Activated CD8-positive, alpha-beta memory T cell treated with anti-CD3 and anti-CD28 coated beads for 36 hours (primary cell): ENCODE data around the gene TP53I11. TPM values are rescaled to one million over a fixed set of nuclear protein-coding genes. Genes with fewer than 3 reads are reported as not detected.

Experiments used
- CTCF ChIA-PET: fragments of 350-600 bp; sonication (Branson Sonifier 250); formaldehyde crosslinking; loops from one replicate; lab custom pipeline; 2021; ENCODE audit warnings: antibody characterized with exemption; lab: Charles Lee
- POLR2A ChIA-PET: fragments of 350-600 bp; sonication (Branson Sonifier 250); formaldehyde crosslinking; loops from one replicate; lab custom pipeline; 2021; ENCODE audit warnings: antibody characterized with exemption; lab: Charles Lee
- total RNA-seq, 2 experiments: library from RNA; stranded (reverse); gene quantifications; one replicate each; pipeline ENCODE4 v1.2.3, GENCODE V29; 2021

TP53I11 gene
- total RNA-seq, 2 experiments from 2014 or later = 17.8 to 18.8 TPM

- POLR2A ChIA-PET = no interaction called here
- CTCF ChIA-PET = interaction anchor here (0.7 to 24.4 kb wide), 5 partner anchors 25 to 401 kb away, joined by 3 to 585 read pairs (median 4); no protein-coding TSS in a partner anchor
These were observed 19.9 kb downstream of the TP53I11 start for GRCh38 chr11:44930588-44931302.

GRCh38 chr11:44928816-44929215 lies 21.9 kb downstream of the TP53I11 start:
- CTCF ChIA-PET = interaction anchor here (0.6 to 24.4 kb wide), 7 partner anchors 8 to 408 kb away, joined by 3 to 585 read pairs (median 13); no protein-coding TSS in a partner anchor

GRCh38 chr11:44928144-44928543 lies 22.5 kb downstream of the TP53I11 start:
- CTCF ChIA-PET = interaction anchor here (1.2 to 24.4 kb wide), 12 partner anchors 9 to 373 kb away, joined by 3 to 585 read pairs (median 6); partner anchors contain the start of gene TP53I11
- POLR2A ChIA-PET = no interaction called here

More at GRCh38 chr11:44928816-44929215, 21.9 kb downstream of the TP53I11 start:
- POLR2A ChIA-PET = no interaction called here

- POLR2A ChIA-PET = interaction anchor here (0.7 kb wide), 1 partner anchor 183 kb away, joined by 7 read pairs; no protein-coding TSS in a partner anchor
- CTCF ChIA-PET = interaction anchor here (0.6 to 24.4 kb wide), 31 partner anchors 10 to 407 kb away, joined by 3 to 585 read pairs (median 3); partner anchors contain the start of genes SYT13 and TP53I11
These were observed 23.5 kb downstream of the TP53I11 start for GRCh38 chr11:44927174-44927661.

- ChIA-PET POLR2A (no interaction called here), CTCF (interaction anchor here (1.0 to 24.4 kb wide), 7 partner anchors 11 to 249 kb away, joined by 3 to 585 read pairs (median 7); no protein-coding TSS in a partner anchor)
These were observed 24.6 kb downstream of the TP53I11 start for GRCh38 chr11:44926036-44926435.

- CTCF ChIA-PET = interaction anchor here (0.6 to 2.9 kb wide), 4 partner anchors 12 to 243 kb away, joined by 3 to 10 read pairs (median 5); no protein-coding TSS in a partner anchor
These were observed 26.9 kb downstream of the TP53I11 start for GRCh38 chr11:44923806-44924205.

GRCh38 chr11:44923115-44923514 lies 27.6 kb downstream of the TP53I11 start:
- ChIA-PET POLR2A (no interaction called here), CTCF (interaction anchor here (0.6 to 2.9 kb wide), 3 partner anchors 13 to 244 kb away, joined by 3 to 10 read pairs (median 7); no protein-coding TSS in a partner anchor)

More at GRCh38 chr11:44923806-44924205, 26.9 kb downstream of the TP53I11 start:
- POLR2A ChIA-PET = no interaction called here

- CTCF ChIA-PET = interaction anchor here (1.8 kb wide), 1 partner anchor 16 kb away, joined by 4 read pairs; no protein-coding TSS in a partner anchor
- POLR2A ChIA-PET = no interaction called here
These were observed 30.2 kb downstream of the TP53I11 start for GRCh38 chr11:44920451-44920850.

GRCh38 chr11:44917741-44918140 lies 32.9 kb downstream of the TP53I11 start:
- ChIA-PET CTCF (no interaction called here), POLR2A (no interaction called here)

- POLR2A ChIA-PET = no interaction called here
- CTCF ChIA-PET = interaction anchor here (1.2 kb wide), 1 partner anchor 140 kb away, joined by 3 read pairs; no protein-coding TSS in a partner anchor
These were observed 33.8 kb downstream of the TP53I11 start for GRCh38 chr11:44916801-44917385.

- ChIA-PET POLR2A (no interaction called here), CTCF (interaction anchor here (1.2 to 1.5 kb wide), 2 partner anchors 10 to 140 kb away, joined by 3 read pairs; no protein-coding TSS in a partner anchor)
These were observed 34.4 kb downstream of the TP53I11 start for GRCh38 chr11:44916331-44916730.

GRCh38 chr11:44915621-44916020 lies 35.1 kb downstream of the TP53I11 start:
- POLR2A ChIA-PET = no interaction called here
- CTCF ChIA-PET = interaction anchor here (1.2 to 1.5 kb wide), 2 partner anchors 11 to 139 kb away, joined by 3 read pairs; no protein-coding TSS in a partner anchor

GRCh38 chr11:44915004-44915403 lies 35.7 kb downstream of the TP53I11 start:
- POLR2A ChIA-PET = no interaction called here
- CTCF ChIA-PET = interaction anchor here (1.4 to 1.5 kb wide), 2 partner anchors 12 to 22 kb away, joined by 3 to 4 read pairs; no protein-coding TSS in a partner anchor

GRCh38 chr11:44914105-44914504 lies 36.6 kb downstream of the TP53I11 start:
- CTCF ChIA-PET = interaction anchor here (0.7 to 1.4 kb wide), 2 partner anchors 22 to 350 kb away, joined by 3 to 4 read pairs; no protein-coding TSS in a partner anchor
- POLR2A ChIA-PET = no interaction called here

GRCh38 chr11:44913502-44913901 lies 37.2 kb downstream of the TP53I11 start:
- CTCF ChIA-PET = interaction anchor here (0.7 kb wide), 1 partner anchor 349 kb away, joined by 3 read pairs; no protein-coding TSS in a partner anchor
- POLR2A ChIA-PET = no interaction called here

GRCh38 chr11:44912270-44912987 lies 38.3 kb downstream of the TP53I11 start:
- ChIA-PET CTCF (interaction anchor here (1.2 to 1.9 kb wide), 6 partner anchors 12 to 290 kb away, joined by 3 to 9 read pairs (median 4); no protein-coding TSS in a partner anchor), POLR2A (no interaction called here)

GRCh38 chr11:44911029-44911814 lies 39.5 kb downstream of the TP53I11 start:
- POLR2A ChIA-PET = no interaction called here
- CTCF ChIA-PET = interaction anchor here (0.5 to 1.9 kb wide), 27 partner anchors 10 to 388 kb away, joined by 3 to 9 read pairs (median 4); no protein-coding TSS in a partner anchor
